Renal cortical epithelial cell (primary cell): ENCODE measurements around the gene DERA. TPM values are rescaled to one million over a fixed set of nuclear protein-coding genes. Genes with fewer than 3 reads are reported as not detected.
"Not testable (repeated sequence)": the region's sequence is repeated elsewhere in the genome, so short reads cannot be mapped to it uniquely, and the experiment has no call there.

Experiments
- DNase-seq: peaks from one replicate; pipeline ENCODE4 v3.0.0-alpha.2; 2011; ENCODE audit warnings: low read depth
- total RNA-seq: library from RNA; depleted of rRNA; stranded (reverse); fragments of >200 nt; gene quantifications from 2 replicates; pipeline ENCODE4 v1.2.3, GENCODE V29; 2014

Gene DERA
- total RNA-seq, 1 donor from 2014 or later = 102 TPM

DNA sequence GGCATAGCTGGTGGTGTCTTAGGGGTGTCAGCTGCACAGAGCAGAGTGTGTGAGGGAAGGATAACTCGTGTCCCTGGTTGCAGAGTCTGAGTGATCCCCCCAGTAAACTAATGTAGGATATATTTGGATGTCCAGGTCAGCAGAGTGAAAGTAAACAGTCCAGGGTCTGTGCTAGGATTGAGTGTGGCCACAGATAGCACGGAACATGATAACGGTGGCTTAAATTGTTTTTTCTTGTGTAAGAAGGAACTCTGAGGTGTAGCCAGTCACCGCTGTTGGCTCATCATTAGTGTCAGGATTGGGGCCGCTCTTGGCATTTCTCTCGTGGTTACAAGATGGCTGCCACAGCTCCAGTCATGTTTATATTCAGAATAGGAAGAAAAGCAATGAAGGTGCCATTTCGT, 97.3 kb downstream of the DERA start:
- no peak for DNase-seq

DNA sequence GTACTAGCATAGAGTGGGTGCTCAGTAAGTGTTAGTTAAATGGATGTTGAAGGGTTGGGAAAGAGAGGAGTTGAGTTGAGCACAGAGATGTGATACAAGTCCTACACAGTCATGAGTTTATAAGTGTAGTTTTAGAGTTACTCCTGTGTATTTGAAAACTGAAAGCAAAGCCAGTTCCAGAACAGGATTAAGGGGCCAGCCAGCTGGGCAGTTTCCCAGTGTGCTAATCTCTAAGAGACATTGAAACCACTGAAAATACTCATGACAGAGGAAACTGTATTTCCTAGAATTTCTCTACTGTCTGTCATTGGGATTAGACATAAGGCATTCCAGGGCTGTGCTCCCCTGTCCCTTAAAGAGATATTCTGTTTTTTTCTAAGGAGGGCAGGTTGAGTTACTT, 101.0 kb downstream of the DERA start:
- no peak for DNase-seq

- DNase-seq = not testable (repeated sequence)
Observed at GRCh38 chr12:16013722-16014121, 102.6 kb downstream of the DERA start.

GRCh38 chr12:16014394-16014793, 103.3 kb downstream of the DERA start:
- not testable (repeated sequence) for DNase-seq

DNA sequence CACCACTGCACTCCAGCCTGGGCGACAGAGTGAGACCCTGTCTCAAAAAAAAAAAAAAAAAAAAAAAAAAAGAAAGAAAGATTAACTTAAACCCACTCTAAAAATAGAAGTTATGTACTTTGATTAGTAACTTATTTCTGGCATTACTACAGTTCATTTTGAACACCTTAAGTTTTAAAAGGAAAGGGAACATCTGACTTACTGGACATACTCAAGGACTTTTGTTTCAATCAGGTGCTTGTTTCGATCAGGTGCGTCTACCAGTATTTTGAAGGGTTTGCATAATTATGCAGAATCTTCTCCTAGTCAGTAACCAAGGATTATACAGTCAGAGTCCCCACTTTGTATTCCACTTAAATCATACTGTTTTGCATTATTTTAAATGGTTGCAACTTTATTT, 105.6 kb downstream of the DERA start:
- peak; percentile 20 for DNase-seq

- DNase-seq = no peak
Observed at GRCh38 chr12:16018306-16018705, 107.2 kb downstream of the DERA start.

DNA sequence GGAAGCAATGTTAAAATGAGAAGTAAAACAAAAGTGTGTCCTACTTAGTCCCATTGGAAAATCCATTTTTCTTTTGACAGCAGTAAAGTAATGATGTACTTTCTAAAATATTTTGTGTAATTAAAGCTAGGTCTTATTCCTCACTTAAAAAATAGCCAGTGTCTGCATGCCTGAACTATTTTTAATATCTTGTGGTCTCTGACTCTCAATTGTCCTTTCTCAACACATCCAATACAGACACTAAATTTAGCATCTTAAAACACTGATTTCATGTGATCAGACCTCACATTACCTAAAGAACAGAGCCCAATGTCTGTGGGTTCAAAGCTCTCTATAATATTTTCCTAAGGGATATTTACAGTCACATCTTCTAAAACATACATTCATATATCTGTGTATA, 108.0 kb downstream of the DERA start:
- DNase-seq = no peak

- no peak for DNase-seq
Observed at GRCh38 chr12:16020031-16020430, 108.9 kb downstream of the DERA start.

DNA sequence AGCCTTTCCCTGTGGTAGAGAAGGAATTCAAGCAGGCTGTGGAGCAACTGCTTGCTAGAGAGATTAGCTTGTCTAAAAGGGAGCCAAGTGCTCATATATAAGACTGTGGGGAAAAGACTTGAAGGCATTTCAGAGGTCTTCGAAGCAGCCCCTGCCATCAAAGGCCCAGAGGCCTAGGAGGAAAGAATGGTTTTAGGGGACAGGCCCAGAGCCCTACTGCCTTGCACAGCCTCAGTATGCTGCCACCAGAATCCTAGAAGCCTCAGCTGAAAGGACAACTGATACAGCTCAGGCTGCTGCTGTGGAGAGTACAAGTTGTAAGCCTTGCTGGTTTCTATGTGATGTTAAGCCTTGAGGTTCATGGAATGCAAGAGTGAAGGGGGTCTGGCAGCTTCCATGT, 109.9 kb downstream of the DERA start:
- DNase-seq = no peak

GRCh38 chr12:16021676-16022075, 110.5 kb downstream of the DERA start:
- no peak for DNase-seq

GRCh38 chr12:16027002-16027401, 115.9 kb downstream of the DERA start:
- no peak for DNase-seq

DNA sequence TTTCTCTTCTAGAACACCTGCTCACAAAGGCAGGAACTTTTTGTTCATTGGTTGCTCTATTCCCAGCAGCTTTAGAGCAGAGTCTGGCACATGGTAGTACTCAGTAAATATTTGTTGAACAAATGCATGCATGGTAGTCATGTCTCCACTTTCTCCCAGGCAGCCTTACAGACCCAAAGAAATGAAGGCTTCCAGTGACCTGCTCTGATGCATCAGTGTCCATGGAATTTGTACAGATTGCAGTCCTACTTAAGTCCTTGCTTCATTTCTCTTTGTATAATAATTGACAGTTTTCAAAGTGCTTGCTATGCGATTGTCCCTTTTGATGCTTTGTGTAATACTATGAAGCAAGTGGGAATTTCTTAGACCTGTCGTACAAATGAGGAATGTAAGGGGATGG, 119.6 kb downstream of the DERA start:
- peak; percentile 91 for DNase-seq

- no peak for DNase-seq
Observed at GRCh38 chr12:16034136-16034817, 123.1 kb downstream of the DERA start.

DNA sequence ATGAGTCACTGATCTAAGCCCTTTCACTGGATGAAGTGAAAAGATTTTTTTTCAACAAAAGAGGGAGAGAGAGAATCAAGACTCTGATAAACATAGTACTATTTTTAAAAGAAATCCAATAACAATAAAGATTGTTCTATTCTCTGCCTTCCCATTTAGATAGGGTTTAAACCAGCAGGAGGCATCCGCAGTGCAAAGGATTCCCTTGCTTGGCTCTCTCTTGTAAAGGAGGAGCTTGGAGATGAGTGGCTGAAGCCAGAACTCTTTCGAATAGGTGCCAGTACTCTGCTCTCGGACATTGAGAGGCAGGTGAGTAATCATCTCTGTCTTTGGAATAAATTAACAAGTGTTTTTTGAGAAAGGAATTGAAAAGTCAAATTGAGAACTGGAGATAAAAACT, 124.9 kb downstream of the DERA start:
- DNase-seq = no peak

GRCh38 chr12:16037533-16037932, 126.4 kb downstream of the DERA start:
- no peak for DNase-seq

DNA sequence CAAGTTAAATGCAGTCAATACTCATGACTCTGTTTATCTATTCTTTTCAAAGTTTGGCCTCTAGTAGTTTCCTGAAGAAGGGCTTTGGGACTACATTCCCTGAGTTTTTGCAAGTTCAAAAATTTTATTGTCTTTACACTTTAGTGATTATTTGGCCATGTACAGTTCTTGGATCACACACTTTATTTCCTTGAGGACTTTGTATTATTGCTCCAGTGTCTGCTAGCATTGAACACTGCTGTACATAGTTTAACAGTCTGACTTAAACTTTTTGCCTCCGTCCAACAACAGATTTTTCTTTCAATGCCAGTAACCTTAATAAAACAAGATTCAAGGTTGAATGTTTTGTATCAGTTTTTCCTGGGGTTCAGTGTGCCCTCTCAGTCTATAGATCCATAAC, 132.3 kb downstream of the DERA start:
- no peak for DNase-seq

- no peak for DNase-seq
Observed at GRCh38 chr12:16046266-16046665, 135.1 kb downstream of the DERA start.

DNA sequence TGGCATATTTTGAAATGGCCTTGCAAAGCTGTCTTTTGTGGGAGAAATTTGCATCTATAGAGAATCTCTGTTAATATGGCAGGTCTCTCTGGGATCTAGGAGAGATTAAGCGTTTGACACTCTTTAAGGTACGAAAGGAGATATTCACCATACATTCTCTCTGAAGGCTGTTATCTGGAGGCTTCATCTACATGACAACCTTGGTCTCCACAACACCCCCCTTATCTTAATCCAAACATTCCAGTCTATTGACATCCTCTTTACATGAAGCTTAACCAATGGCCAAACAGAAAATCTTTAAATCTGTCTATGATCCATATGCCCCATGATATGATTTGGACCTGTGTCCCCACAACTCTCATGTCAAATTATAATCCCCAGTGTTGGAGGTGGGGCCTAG, 137.4 kb downstream of the DERA start:
- DNase-seq = no peak

DNA sequence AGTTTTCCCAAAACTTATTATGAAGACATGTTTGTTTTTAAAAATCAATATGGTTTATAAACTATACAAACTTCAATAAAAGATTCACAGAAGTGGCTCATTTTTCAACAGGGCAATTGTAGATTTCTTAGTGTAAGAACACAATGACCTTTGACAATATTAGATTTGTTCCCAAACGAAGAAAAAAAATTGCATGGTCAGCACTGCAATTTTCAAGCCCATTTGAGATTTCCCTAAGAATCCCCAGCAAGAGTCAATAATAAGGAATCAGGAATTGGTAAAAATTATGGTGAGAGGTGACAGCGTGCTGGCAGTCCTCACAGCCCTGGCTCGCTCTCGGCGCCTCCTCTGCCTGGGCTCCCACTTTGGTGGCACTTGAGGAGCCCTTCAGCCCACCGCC, 145.8 kb downstream of the DERA start:
- DNase-seq = no peak

GRCh38 chr12:16057351-16057751, 146.2 kb downstream of the DERA start:
- DNase-seq = not testable (repeated sequence)

- DNase-seq = peak; percentile 47
Observed at GRCh38 chr12:16062611-16063010, 151.5 kb downstream of the DERA start.

GRCh38 chr12:16063726-16064125, 152.6 kb downstream of the DERA start:
- DNase-seq = peak; percentile 63

- no peak for DNase-seq
Observed at GRCh38 chr12:16070113-16070512, 159.0 kb downstream of the DERA start.

- DNase-seq = no peak
Observed at GRCh38 chr12:16072678-16073077, 161.5 kb downstream of the DERA start.
